ENCODE results near the gene TMPRSS6. TPM values are rescaled to one million over a fixed set of nuclear protein-coding genes. Genes with fewer than 3 reads are reported as not detected.
"Not testable (repeated sequence)": the region's sequence is repeated elsewhere in the genome, so short reads cannot be mapped to it uniquely, and the experiment has no call there.

Gene TMPRSS6
- total RNA-seq, 2 experiments from 2014 or later: 39.9 to 42.1 TPM

GRCh38 chr22:37072673-37073072 lies 36.8 kb downstream of the TMPRSS6 start:
- Mint-ChIP-seq H3K9me3 (no peaks in the 10 kb centered on the region), H3K4me3 (no peak overlapping the region), H3K4me1 (ENCODE audit: low read depth) (no peaks in the 10 kb centered on the region), H3K36me3 (peaks cover 13% of the 10 kb centered on the region), H3K27me3 (peaks cover 23% of the 10 kb centered on the region), H3K27ac (no peak overlapping the region)
- CTCF ChIA-PET: no interaction called here
- DNase-seq: no peak
- intact Hi-C loops (cut with micrococcal nuclease): no loop called here
- POLR2A ChIA-PET: no interaction called here

- POLR2A ChIA-PET; H3K4me1 Mint-ChIP-seq (ENCODE audit: low read depth); intact Hi-C loops (cut with micrococcal nuclease); DNase-seq; H3K9me3 Mint-ChIP-seq; H3K27ac Mint-ChIP-seq; H3K4me3 Mint-ChIP-seq: not testable (repeated sequence)
- Mint-ChIP-seq H3K36me3 (peaks cover 13% of the 10 kb centered on the region), H3K27me3 (peaks cover 23% of the 10 kb centered on the region)
- CTCF ChIA-PET: interaction anchor here (1.0 to 1.2 kb wide), 2 partner anchors 27 to 127 kb away, joined by 3 read pairs; no protein-coding TSS in a partner anchor
These were observed 37.5 kb downstream of the TMPRSS6 start for GRCh38 chr22:37071850-37072592.

- H3K4me1 Mint-ChIP-seq (ENCODE audit: low read depth): no peaks in the 10 kb centered on the region
- no peaks in the 10 kb centered on the region for H3K9me3 Mint-ChIP-seq
- no peak for DNase-seq
- peaks cover 20% of the 10 kb centered on the region for H3K27me3 Mint-ChIP-seq
- ChIA-PET CTCF (interaction anchor here (1.0 to 1.6 kb wide), 3 partner anchors 9 to 129 kb away, joined by 3 to 4 read pairs (median 3); no protein-coding TSS in a partner anchor), POLR2A (interaction anchor here (1.1 kb wide), 1 partner anchor 9 kb away, joined by 3 read pairs; no protein-coding TSS in a partner anchor)
- no peak overlapping the region for H3K27ac Mint-ChIP-seq
- peaks cover 16% of the 10 kb centered on the region for H3K36me3 Mint-ChIP-seq
- no peak overlapping the region for H3K4me3 Mint-ChIP-seq
- intact Hi-C loops (cut with micrococcal nuclease): no loop called here
These were observed 38.8 kb downstream of the TMPRSS6 start for GRCh38 chr22:37070744-37071143.

GRCh38 chr22:37070334-37070733 lies 39.2 kb downstream of the TMPRSS6 start:
- H3K27me3 Mint-ChIP-seq: peaks cover 20% of the 10 kb centered on the region
- CTCF ChIA-PET: interaction anchor here (0.5 to 1.8 kb wide), 3 partner anchors 9 to 127 kb away, joined by 3 to 5 read pairs (median 4); no protein-coding TSS in a partner anchor
- POLR2A ChIA-PET: interaction anchor here (0.7 to 1.1 kb wide), 2 partner anchors 10 to 52 kb away, joined by 3 read pairs; no protein-coding TSS in a partner anchor
- H3K27ac Mint-ChIP-seq: no peak overlapping the region
- H3K36me3 Mint-ChIP-seq: peaks cover 16% of the 10 kb centered on the region
- H3K4me1 Mint-ChIP-seq (ENCODE audit: low read depth): no peaks in the 10 kb centered on the region
- H3K4me3 Mint-ChIP-seq: no peak overlapping the region
- no peaks in the 10 kb centered on the region for H3K9me3 Mint-ChIP-seq
- intact Hi-C loops (cut with micrococcal nuclease): no loop called here
- no peak for DNase-seq

GRCh38 chr22:37069719-37070118 lies 39.8 kb downstream of the TMPRSS6 start:
- ChIA-PET POLR2A (interaction anchor here (0.7 kb wide), 1 partner anchor 53 kb away, joined by 3 read pairs; no protein-coding TSS in a partner anchor), CTCF (interaction anchor here (0.5 to 1.8 kb wide), 4 partner anchors 10 to 128 kb away, joined by 3 to 5 read pairs (median 4); no protein-coding TSS in a partner anchor)
- no peak overlapping the region for H3K4me3 Mint-ChIP-seq
- H3K36me3 Mint-ChIP-seq: peaks cover 13% of the 10 kb centered on the region
- no peaks in the 10 kb centered on the region for H3K4me1 Mint-ChIP-seq (ENCODE audit: low read depth)
- no peaks in the 10 kb centered on the region for H3K9me3 Mint-ChIP-seq
- intact Hi-C loops (cut with micrococcal nuclease): no loop called here
- H3K27me3 Mint-ChIP-seq: peaks cover 18% of the 10 kb centered on the region
- no peak for DNase-seq
- H3K27ac Mint-ChIP-seq: no peak overlapping the region

- Mint-ChIP-seq H3K36me3 (peaks cover 17% of the 10 kb centered on the region), H3K4me3 (no peak overlapping the region), H3K9me3 (no peaks in the 10 kb centered on the region), H3K27me3 (peaks cover 18% of the 10 kb centered on the region), H3K27ac (no peak overlapping the region), H3K4me1 (ENCODE audit: low read depth) (no peaks in the 10 kb centered on the region)
- CTCF ChIA-PET: interaction anchor here (0.5 to 1.8 kb wide), 3 partner anchors 91 to 130 kb away, joined by 3 to 5 read pairs (median 3); no protein-coding TSS in a partner anchor
- POLR2A ChIA-PET: no interaction called here
- intact Hi-C loops (cut with micrococcal nuclease): no loop called here
- DNase-seq: no peak
These were observed 40.2 kb downstream of the TMPRSS6 start for GRCh38 chr22:37069319-37069718.

- intact Hi-C loops (cut with micrococcal nuclease): no loop called here
- ChIA-PET POLR2A (no interaction called here), CTCF (interaction anchor here (0.5 to 1.8 kb wide), 4 partner anchors 8 to 131 kb away, joined by 3 to 5 read pairs (median 3); no protein-coding TSS in a partner anchor)
- Mint-ChIP-seq H3K27me3 (peaks cover 18% of the 10 kb centered on the region), H3K4me3 (no peak overlapping the region), H3K4me1 (ENCODE audit: low read depth) (no peaks in the 10 kb centered on the region), H3K27ac (no peak overlapping the region), H3K9me3 (no peaks in the 10 kb centered on the region), H3K36me3 (peaks cover 18% of the 10 kb centered on the region)
- DNase-seq: no peak
These were observed 40.7 kb downstream of the TMPRSS6 start for GRCh38 chr22:37068859-37069258.

GRCh38 chr22:37067428-37067827 lies 42.1 kb downstream of the TMPRSS6 start:
- no peak for DNase-seq
- peaks cover 4% of the 10 kb centered on the region for H3K4me1 Mint-ChIP-seq (ENCODE audit: low read depth)
- no peak overlapping the region for H3K27ac Mint-ChIP-seq
- peaks cover 16% of the 10 kb centered on the region for H3K36me3 Mint-ChIP-seq
- no peak overlapping the region for H3K4me3 Mint-ChIP-seq
- ChIA-PET POLR2A (interaction anchor here (0.8 kb wide), 1 partner anchor 13 kb away, joined by 3 read pairs; no protein-coding TSS in a partner anchor), CTCF (no interaction called here)
- intact Hi-C loops (cut with micrococcal nuclease): no loop called here
- peaks cover 18% of the 10 kb centered on the region for H3K27me3 Mint-ChIP-seq
- H3K9me3 Mint-ChIP-seq: no peaks in the 10 kb centered on the region

GRCh38 chr22:37065961-37066360 lies 43.6 kb downstream of the TMPRSS6 start:
- Mint-ChIP-seq H3K36me3 (peaks cover 16% of the 10 kb centered on the region), H3K27me3 (peaks cover 18% of the 10 kb centered on the region)

GRCh38 chr22:37065180-37065579 lies 44.3 kb downstream of the TMPRSS6 start:
- POLR2A ChIA-PET: interaction anchor here (1.5 kb wide), 1 partner anchor 13 kb away, joined by 3 read pairs; no protein-coding TSS in a partner anchor
- Mint-ChIP-seq H3K27me3 (peaks cover 18% of the 10 kb centered on the region), H3K36me3 (peaks cover 20% of the 10 kb centered on the region), H3K4me3 (no peak overlapping the region), H3K27ac (no peak overlapping the region), H3K4me1 (ENCODE audit: low read depth) (peaks cover 26% of the 10 kb centered on the region), H3K9me3 (no peaks in the 10 kb centered on the region)
- CTCF ChIA-PET: interaction anchor here (0.8 to 1.2 kb wide), 2 partner anchors 12 to 88 kb away, joined by 3 to 4 read pairs; no protein-coding TSS in a partner anchor
- intact Hi-C loops (cut with micrococcal nuclease): no loop called here
- DNase-seq: no peak

More at GRCh38 chr22:37065961-37066360, 43.6 kb downstream of the TMPRSS6 start:
- intact Hi-C loops (cut with micrococcal nuclease): no loop called here
- H3K9me3 Mint-ChIP-seq: no peaks in the 10 kb centered on the region
- POLR2A ChIA-PET: no interaction called here
- no peak for DNase-seq
- no peak overlapping the region for H3K4me3 Mint-ChIP-seq
- no peak overlapping the region for H3K27ac Mint-ChIP-seq
- H3K4me1 Mint-ChIP-seq (ENCODE audit: low read depth): peaks cover 19% of the 10 kb centered on the region
- CTCF ChIA-PET: interaction anchor here (0.8 kb wide), 1 partner anchor 11 kb away, joined by 3 read pairs; no protein-coding TSS in a partner anchor

GRCh38 chr22:37064553-37064952 lies 45.0 kb downstream of the TMPRSS6 start:
- CTCF ChIA-PET: interaction anchor here (0.6 to 1.2 kb wide), 2 partner anchors 43 to 87 kb away, joined by 3 to 4 read pairs; no protein-coding TSS in a partner anchor
- peaks cover 18% of the 10 kb centered on the region for H3K36me3 Mint-ChIP-seq
- H3K9me3 Mint-ChIP-seq: no peaks in the 10 kb centered on the region
- peaks cover 31% of the 10 kb centered on the region for H3K4me1 Mint-ChIP-seq (ENCODE audit: low read depth)
- intact Hi-C loops (cut with micrococcal nuclease): no loop called here
- no peak for DNase-seq
- H3K4me3 Mint-ChIP-seq: no peak overlapping the region
- peaks cover 11% of the 10 kb centered on the region for H3K27me3 Mint-ChIP-seq
- POLR2A ChIA-PET: interaction anchor here (1.3 to 1.5 kb wide), 2 partner anchors 12 to 98 kb away, joined by 3 read pairs; no protein-coding TSS in a partner anchor
- H3K27ac Mint-ChIP-seq: no peak overlapping the region
